Endothelial cell (in vitro differentiated cells): ENCODE data around the gene CAMTA1. TPM values are rescaled to one million over a fixed set of nuclear protein-coding genes. Genes with fewer than 3 reads are reported as not detected.

ENCODE experiments used
- DNase-seq: peaks from one replicate; pipeline ENCODE4 v3.0.0; 2021; ENCODE audit warnings: low spot score
- H3K27ac Mint-ChIP-seq: one replicate; pipeline ENCODE4 v1.8.0; 2021; ENCODE audit warnings: mixed read lengths, inconsistent platforms; ENCODE audit not compliant: unreplicated experiment
- H3K27me3 Mint-ChIP-seq: one replicate; pipeline ENCODE4 v1.8.0; 2021; ENCODE audit warnings: mild to moderate bottlenecking, moderate library complexity, mixed read lengths, inconsistent platforms; ENCODE audit not compliant: unreplicated experiment
- H3K36me3 Mint-ChIP-seq: one replicate; pipeline ENCODE4 v1.8.0; 2021; ENCODE audit warnings: mild to moderate bottlenecking, low read depth, mixed read lengths, inconsistent platforms; ENCODE audit not compliant: unreplicated experiment
- H3K4me1 Mint-ChIP-seq: one replicate; pipeline ENCODE4 v1.8.0; 2021; ENCODE audit warnings: mild to moderate bottlenecking, mixed read lengths, inconsistent platforms; ENCODE audit not compliant: unreplicated experiment
- H3K4me3 Mint-ChIP-seq: one replicate; pipeline ENCODE4 v1.8.0; 2021; ENCODE audit warnings: mild to moderate bottlenecking, mixed read lengths, inconsistent platforms; ENCODE audit not compliant: unreplicated experiment
- H3K9me3 Mint-ChIP-seq: one replicate; pipeline ENCODE4 v1.8.0; 2021; ENCODE audit warnings: mixed read lengths, inconsistent platforms; ENCODE audit not compliant: unreplicated experiment
- total RNA-seq: library from RNA; stranded (reverse); fragmentation: NEBNext Ultra II Directional; extraction: Animal tissue kit (Norgen Biotek cat#: 25700); gene quantifications from one replicate; pipeline ENCODE4 v1.2.1, GENCODE V29; 2021; ENCODE audit not compliant: unreplicated experiment
- TF ChIP-seq, protein P1 (sequence below): fragments of 200-600 bp; sonication (generic); IDR thresholded peaks from one replicate; pipeline ENCODE4 v1.5.0; 2021; ENCODE audit warnings: antibody characterized with exemption; ENCODE audit not compliant: unreplicated experiment

The CAMTA1 gene
- total RNA-seq, 1 donor from 2014 or later: 87.3 TPM

DNA sequence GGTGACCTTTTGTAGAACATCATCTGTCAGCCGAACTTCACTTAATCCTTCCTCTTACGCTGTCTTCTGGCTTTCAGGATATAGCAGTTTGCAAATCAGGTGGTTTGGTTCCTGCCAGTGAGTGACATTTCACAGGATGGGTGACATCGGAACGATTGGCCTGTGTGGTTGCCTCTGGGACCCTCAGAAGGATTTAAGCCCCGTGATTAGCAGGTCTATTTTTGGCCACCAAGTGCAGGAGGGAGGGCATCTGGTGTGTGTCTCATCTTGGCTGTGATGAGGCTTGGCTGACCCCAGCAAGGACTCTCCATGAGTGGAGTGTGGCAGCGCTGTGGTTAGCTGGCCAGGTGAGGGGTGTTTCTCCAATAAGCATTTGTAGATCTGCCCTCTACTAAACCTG is 578.2 kb downstream of the CAMTA1 start:
- no peak overlapping the region for H3K4me3 Mint-ChIP-seq
- H3K36me3 Mint-ChIP-seq: no peaks in the 10 kb centered on the region
- H3K9me3 Mint-ChIP-seq: no peaks in the 10 kb centered on the region
- no peaks in the 10 kb centered on the region for H3K4me1 Mint-ChIP-seq
- H3K27ac Mint-ChIP-seq: no peak overlapping the region
- DNase-seq: no peak
- peaks cover 5% of the 10 kb centered on the region for H3K27me3 Mint-ChIP-seq
- TF ChIP-seq, protein P1, sequence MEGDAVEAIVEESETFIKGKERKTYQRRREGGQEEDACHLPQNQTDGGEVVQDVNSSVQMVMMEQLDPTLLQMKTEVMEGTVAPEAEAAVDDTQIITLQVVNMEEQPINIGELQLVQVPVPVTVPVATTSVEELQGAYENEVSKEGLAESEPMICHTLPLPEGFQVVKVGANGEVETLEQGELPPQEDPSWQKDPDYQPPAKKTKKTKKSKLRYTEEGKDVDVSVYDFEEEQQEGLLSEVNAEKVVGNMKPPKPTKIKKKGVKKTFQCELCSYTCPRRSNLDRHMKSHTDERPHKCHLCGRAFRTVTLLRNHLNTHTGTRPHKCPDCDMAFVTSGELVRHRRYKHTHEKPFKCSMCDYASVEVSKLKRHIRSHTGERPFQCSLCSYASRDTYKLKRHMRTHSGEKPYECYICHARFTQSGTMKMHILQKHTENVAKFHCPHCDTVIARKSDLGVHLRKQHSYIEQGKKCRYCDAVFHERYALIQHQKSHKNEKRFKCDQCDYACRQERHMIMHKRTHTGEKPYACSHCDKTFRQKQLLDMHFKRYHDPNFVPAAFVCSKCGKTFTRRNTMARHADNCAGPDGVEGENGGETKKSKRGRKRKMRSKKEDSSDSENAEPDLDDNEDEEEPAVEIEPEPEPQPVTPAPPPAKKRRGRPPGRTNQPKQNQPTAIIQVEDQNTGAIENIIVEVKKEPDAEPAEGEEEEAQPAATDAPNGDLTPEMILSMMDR: no peak

DNA sequence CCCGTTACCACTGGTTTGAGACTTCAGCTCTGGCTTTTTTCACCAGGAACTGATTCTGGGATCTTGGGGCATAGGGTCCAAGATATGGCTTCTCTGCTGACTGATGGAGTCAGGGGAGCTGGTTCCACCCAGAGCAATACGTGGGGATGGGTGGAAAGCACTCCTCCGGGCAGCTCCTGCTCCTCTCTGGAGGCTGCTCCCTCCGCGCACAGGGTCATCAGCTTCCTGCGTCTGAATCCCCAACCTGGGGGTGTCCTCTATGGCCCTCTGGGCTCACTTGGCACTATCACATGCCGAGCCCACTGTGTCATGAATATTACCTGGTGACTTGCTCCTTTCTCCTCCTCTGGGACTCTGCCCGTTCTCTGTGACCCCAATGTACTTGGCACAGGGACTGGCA is 580.5 kb downstream of the CAMTA1 start:
- H3K36me3 Mint-ChIP-seq: no peaks in the 10 kb centered on the region
- no peak overlapping the region for H3K27ac Mint-ChIP-seq
- DNase-seq: no peak
- peaks cover 3% of the 10 kb centered on the region for H3K27me3 Mint-ChIP-seq
- TF ChIP-seq, protein P1: no peak
- no peak overlapping the region for H3K4me3 Mint-ChIP-seq
- no peaks in the 10 kb centered on the region for H3K4me1 Mint-ChIP-seq
- no peaks in the 10 kb centered on the region for H3K9me3 Mint-ChIP-seq

GRCh38 chr1:7366286-7366954 is 581.2 kb downstream of the CAMTA1 start:
- Mint-ChIP-seq H3K27me3 (peaks cover 3% of the 10 kb centered on the region), H3K4me1 (no peaks in the 10 kb centered on the region), H3K4me3 (no peak overlapping the region), H3K36me3 (no peaks in the 10 kb centered on the region), H3K27ac (no peak overlapping the region), H3K9me3 (no peaks in the 10 kb centered on the region)
- DNase-seq: no peak
- TF ChIP-seq, protein P1: no peak

GRCh38 chr1:7366955-7367665 is 581.9 kb downstream of the CAMTA1 start:
- Mint-ChIP-seq H3K36me3 (no peaks in the 10 kb centered on the region), H3K27ac (no peak overlapping the region), H3K9me3 (no peaks in the 10 kb centered on the region), H3K27me3 (peaks cover 6% of the 10 kb centered on the region), H3K4me3 (no peak overlapping the region), H3K4me1 (no peaks in the 10 kb centered on the region)
- DNase-seq: no peak
- TF ChIP-seq, protein P1: no peak

DNA sequence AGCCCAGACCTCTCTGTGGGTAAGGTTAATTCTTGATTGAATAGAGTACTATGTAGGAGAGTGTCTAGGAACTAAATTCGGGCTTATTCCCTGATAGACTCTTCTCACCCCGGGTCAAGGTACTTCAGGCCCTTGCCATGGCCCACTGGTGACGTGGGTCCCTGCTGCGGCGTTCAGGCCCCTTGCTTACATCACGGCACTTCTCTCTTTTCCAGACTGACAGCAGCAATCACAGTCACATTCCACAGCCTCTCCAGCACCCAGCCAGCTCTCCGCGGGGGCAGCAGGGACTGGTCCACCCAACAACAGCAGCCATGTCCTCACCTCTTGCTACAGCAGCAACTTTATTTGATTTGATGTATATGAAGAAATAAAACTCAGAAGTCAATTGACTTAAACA is 584.6 kb downstream of the CAMTA1 start:
- Mint-ChIP-seq H3K4me3 (no peak overlapping the region), H3K27me3 (peaks cover 4% of the 10 kb centered on the region), H3K36me3 (no peaks in the 10 kb centered on the region), H3K4me1 (peaks cover 13% of the 10 kb centered on the region), H3K27ac (no peak overlapping the region), H3K9me3 (no peaks in the 10 kb centered on the region)
- TF ChIP-seq, protein P1: no peak
- no peak for DNase-seq
